ENCODE results near the gene DUSP6. TPM values are rescaled to one million over a fixed set of nuclear protein-coding genes. Genes with fewer than 3 reads are reported as not detected.

Gene DUSP6, protein sequence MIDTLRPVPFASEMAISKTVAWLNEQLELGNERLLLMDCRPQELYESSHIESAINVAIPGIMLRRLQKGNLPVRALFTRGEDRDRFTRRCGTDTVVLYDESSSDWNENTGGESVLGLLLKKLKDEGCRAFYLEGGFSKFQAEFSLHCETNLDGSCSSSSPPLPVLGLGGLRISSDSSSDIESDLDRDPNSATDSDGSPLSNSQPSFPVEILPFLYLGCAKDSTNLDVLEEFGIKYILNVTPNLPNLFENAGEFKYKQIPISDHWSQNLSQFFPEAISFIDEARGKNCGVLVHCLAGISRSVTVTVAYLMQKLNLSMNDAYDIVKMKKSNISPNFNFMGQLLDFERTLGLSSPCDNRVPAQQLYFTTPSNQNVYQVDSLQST
- 10 to 100 TPM; 23.4 to 24.8 TPM for total RNA-seq
- 3.8 TPM for polyA plus RNA-seq

- Mint-ChIP-seq H3K9me3 (no peaks in the 10 kb centered on the region), H3K27me3 (no peaks in the 10 kb centered on the region), H3K4me1 (peaks cover 41 to 68% (median 61%) of the 10 kb centered on the region in 3 donors), H3K4me3 (peak within 1 kb of the TSS; percentile 87 to 96 (median 94)), H3K27ac (peak within 1 kb of the TSS; percentile 77 to 96 (median 94)), H3K36me3 (peaks cover 0 to 2% (median 0%) of the 10 kb centered on the region in 3 donors)
- Histone ChIP-seq H3K9me3 (ENCODE audit: low read length) (no peaks in the 10 kb centered on the region), H3K27ac (ENCODE audit: low read depth, low read length) (peak within 1 kb of the TSS; percentile 79), H3K36me3 (ENCODE audit: insufficient read depth, low read length) (no peaks in the 10 kb centered on the region), H3K4me3 (ENCODE audit: low read length) (peak within 1 kb of the TSS; percentile 66), H3K27me3 (ENCODE audit: insufficient read depth, low read length, poor library complexity, severe bottlenecking) (no peaks in the 10 kb centered on the region), H3K4me1 (ENCODE audit: insufficient read depth, low read length) (peaks cover 30% of the 10 kb centered on the region)
- DNase-seq: peak; percentile 68 to 90 (median 76)
- POLR2A ChIA-PET: interaction anchor here (1.2 to 1.4 kb wide), 3 partner anchors 72 to 172 kb away, joined by 4 to 7 read pairs (median 5); partner anchors contain the start of gene GALNT4
- CTCF ChIA-PET: interaction anchor here (1.0 to 2.7 kb wide), 6 partner anchors 72 to 335 kb away, joined by 3 to 10 read pairs (median 5); no protein-coding TSS in a partner anchor
These were observed at the start of gene DUSP6 for GRCh38 chr12:89352492-89353187. Gene DUSP6 (minus strand): TSS chr12:89352501. CDS start chr12:89352039, 462 bp downstream.

GRCh38 chr12:89401433-89402058 is 49.2 kb upstream of the DUSP6 start:
- Mint-ChIP-seq H3K36me3 (peaks cover 0 to 6% (median 0%) of the 10 kb centered on the region in 3 donors), H3K9me3 (no peaks in the 10 kb centered on the region), H3K4me1 (peaks cover 20 to 26% (median 23%) of the 10 kb centered on the region in 3 donors), H3K4me3 (no peak overlapping the region), H3K27me3 (no peaks in the 10 kb centered on the region), H3K27ac (peak overlapping the region in 1 of 8 donors; percentile 19)
- no peaks in the 10 kb centered on the region for H3K27me3 ChIP-seq (ENCODE audit: insufficient read depth, low read length, poor library complexity, severe bottlenecking)
- no peaks in the 10 kb centered on the region for H3K9me3 ChIP-seq (ENCODE audit: low read length)
- CTCF ChIA-PET: no interaction called here
- H3K36me3 ChIP-seq (ENCODE audit: insufficient read depth, low read length): no peaks in the 10 kb centered on the region
- H3K4me3 ChIP-seq (ENCODE audit: low read length): no peak overlapping the region
- no peak overlapping the region for H3K27ac ChIP-seq (ENCODE audit: low read depth, low read length)
- peaks cover 8% of the 10 kb centered on the region for H3K4me1 ChIP-seq (ENCODE audit: insufficient read depth, low read length)
- no peak for DNase-seq
- POLR2A ChIA-PET: no interaction called here

GRCh38 chr12:89400415-89400814 is 48.1 kb upstream of the DUSP6 start:
- H3K27ac Mint-ChIP-seq: peak overlapping the region in 3 of 8 donors; percentile 51 to 66 (median 52)
- no peaks in the 10 kb centered on the region for H3K27me3 Mint-ChIP-seq
- Histone ChIP-seq H3K4me1 (ENCODE audit: insufficient read depth, low read length) (peaks cover 8% of the 10 kb centered on the region), H3K27ac (ENCODE audit: low read depth, low read length) (no peak overlapping the region), H3K36me3 (ENCODE audit: insufficient read depth, low read length) (no peaks in the 10 kb centered on the region), H3K9me3 (ENCODE audit: low read length) (no peaks in the 10 kb centered on the region), H3K27me3 (ENCODE audit: insufficient read depth, low read length, poor library complexity, severe bottlenecking) (no peaks in the 10 kb centered on the region), H3K4me3 (ENCODE audit: low read length) (no peak overlapping the region)
- no peaks in the 10 kb centered on the region for H3K9me3 Mint-ChIP-seq
- H3K36me3 Mint-ChIP-seq: peaks cover 0 to 8% (median 0%) of the 10 kb centered on the region in 3 donors
- POLR2A ChIA-PET: no interaction called here
- H3K4me3 Mint-ChIP-seq: no peak overlapping the region
- CTCF ChIA-PET: no interaction called here
- peaks cover 20 to 26% (median 23%) of the 10 kb centered on the region in 3 donors for H3K4me1 Mint-ChIP-seq
- DNase-seq: no peak

GRCh38 chr12:89395712-89396111 is 43.4 kb upstream of the DUSP6 start:
- Histone ChIP-seq H3K27me3 (ENCODE audit: insufficient read depth, low read length, poor library complexity, severe bottlenecking) (no peaks in the 10 kb centered on the region), H3K27ac (ENCODE audit: low read depth, low read length) (no peak overlapping the region), H3K4me3 (ENCODE audit: low read length) (no peak overlapping the region), H3K36me3 (ENCODE audit: insufficient read depth, low read length) (no peaks in the 10 kb centered on the region), H3K9me3 (ENCODE audit: low read length) (no peaks in the 10 kb centered on the region), H3K4me1 (ENCODE audit: insufficient read depth, low read length) (peaks cover 8% of the 10 kb centered on the region)
- CTCF ChIA-PET: no interaction called here
- peak overlapping the region in 2 of 8 donors; percentile 15 to 74 for H3K27ac Mint-ChIP-seq
- POLR2A ChIA-PET: no interaction called here
- DNase-seq: no peak
- H3K36me3 Mint-ChIP-seq: peaks cover 0 to 7% (median 0%) of the 10 kb centered on the region in 3 donors
- H3K4me1 Mint-ChIP-seq: peaks cover 18 to 28% (median 24%) of the 10 kb centered on the region in 3 donors
- H3K4me3 Mint-ChIP-seq: peak overlapping the region in 2 of 7 donors; percentile 0 to 36
- H3K9me3 Mint-ChIP-seq: no peaks in the 10 kb centered on the region
- no peaks in the 10 kb centered on the region for H3K27me3 Mint-ChIP-seq

DNA sequence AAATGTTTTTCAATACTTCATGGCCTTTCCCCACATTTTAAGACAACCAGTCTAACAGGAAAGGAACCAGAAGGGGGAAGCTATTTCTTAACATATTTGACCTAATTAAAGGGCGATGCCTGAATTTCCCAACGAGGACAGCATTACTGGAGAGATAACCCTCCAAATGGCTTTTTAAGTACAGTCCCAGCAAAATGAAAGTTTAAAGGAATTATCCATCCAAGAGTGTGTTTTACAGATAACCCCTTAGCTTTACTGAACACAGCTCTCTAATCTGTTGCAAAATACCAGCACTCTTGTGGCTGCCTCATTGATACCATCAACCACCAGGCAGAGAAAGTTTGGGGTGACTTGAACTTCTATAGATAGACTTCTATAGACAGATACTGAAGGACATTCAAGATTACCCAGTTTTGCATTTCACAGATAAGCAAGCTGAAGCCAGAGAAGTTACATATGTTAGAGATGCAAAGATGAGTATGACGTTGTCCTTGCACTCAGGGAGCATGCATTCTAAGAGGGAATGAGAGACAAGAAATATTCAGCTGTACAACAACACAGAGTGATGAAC is 41.3 kb upstream of the DUSP6 start:
- H3K9me3 ChIP-seq (ENCODE audit: low read length): no peaks in the 10 kb centered on the region
- H3K27ac ChIP-seq (ENCODE audit: low read depth, low read length): no peak overlapping the region
- no peak overlapping the region for H3K4me3 Mint-ChIP-seq
- H3K27ac Mint-ChIP-seq: peak overlapping the region in 1 of 8 donors; percentile 19
- no peak for DNase-seq
- ChIA-PET CTCF (no interaction called here), POLR2A (no interaction called here)
- no peaks in the 10 kb centered on the region for H3K9me3 Mint-ChIP-seq
- H3K27me3 ChIP-seq (ENCODE audit: insufficient read depth, low read length, poor library complexity, severe bottlenecking): no peaks in the 10 kb centered on the region
- peaks cover 19% of the 10 kb centered on the region for H3K4me1 ChIP-seq (ENCODE audit: insufficient read depth, low read length)
- H3K4me3 ChIP-seq (ENCODE audit: low read length): no peak overlapping the region
- H3K36me3 ChIP-seq (ENCODE audit: insufficient read depth, low read length): no peaks in the 10 kb centered on the region
- peaks cover 0 to 6% (median 0%) of the 10 kb centered on the region in 3 donors for H3K36me3 Mint-ChIP-seq
- no peaks in the 10 kb centered on the region for H3K27me3 Mint-ChIP-seq
- peaks cover 18 to 33% (median 27%) of the 10 kb centered on the region in 3 donors for H3K4me1 Mint-ChIP-seq

DNA sequence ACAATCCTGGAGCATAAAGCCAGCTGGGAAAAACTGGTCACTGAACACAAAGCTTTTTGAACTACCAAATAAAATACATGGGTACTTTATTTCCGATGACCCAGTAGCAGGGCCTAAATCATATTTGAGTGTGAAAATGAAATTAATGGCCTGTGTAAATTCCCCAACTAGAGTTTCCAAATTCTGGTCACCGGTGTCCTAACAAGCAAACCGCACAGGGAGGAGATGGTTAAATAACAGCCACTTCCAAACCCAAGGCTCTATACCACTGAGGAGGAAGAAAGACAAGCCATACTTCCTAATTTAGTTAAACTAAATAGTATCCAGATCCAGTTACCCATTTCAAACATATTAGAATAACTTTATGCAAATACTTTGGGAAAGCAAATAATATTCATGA is 40.1 kb upstream of the DUSP6 start:
- ChIA-PET POLR2A (no interaction called here), CTCF (no interaction called here)
- DNase-seq: no peak
- no peaks in the 10 kb centered on the region for H3K9me3 ChIP-seq (ENCODE audit: low read length)
- H3K36me3 ChIP-seq (ENCODE audit: insufficient read depth, low read length): no peaks in the 10 kb centered on the region
- H3K27me3 Mint-ChIP-seq: no peaks in the 10 kb centered on the region
- H3K4me3 ChIP-seq (ENCODE audit: low read length): no peak overlapping the region
- H3K4me1 ChIP-seq (ENCODE audit: insufficient read depth, low read length): peaks cover 14% of the 10 kb centered on the region
- H3K4me1 Mint-ChIP-seq: peaks cover 8 to 21% (median 17%) of the 10 kb centered on the region in 3 donors
- H3K27me3 ChIP-seq (ENCODE audit: insufficient read depth, low read length, poor library complexity, severe bottlenecking): no peaks in the 10 kb centered on the region
- H3K36me3 Mint-ChIP-seq: peaks cover 0 to 6% (median 0%) of the 10 kb centered on the region in 3 donors
- H3K4me3 Mint-ChIP-seq: no peak overlapping the region
- H3K9me3 Mint-ChIP-seq: no peaks in the 10 kb centered on the region
- H3K27ac ChIP-seq (ENCODE audit: low read depth, low read length): no peak overlapping the region
- H3K27ac Mint-ChIP-seq: no peak overlapping the region

GRCh38 chr12:89391726-89392336 is 39.5 kb upstream of the DUSP6 start:
- POLR2A ChIA-PET: no interaction called here
- Mint-ChIP-seq H3K9me3 (no peaks in the 10 kb centered on the region), H3K4me1 (peaks cover 4 to 16% (median 13%) of the 10 kb centered on the region in 3 donors), H3K27me3 (no peaks in the 10 kb centered on the region), H3K4me3 (no peak overlapping the region), H3K27ac (no peak overlapping the region), H3K36me3 (peaks cover 0 to 6% (median 0%) of the 10 kb centered on the region in 3 donors)
- no peak overlapping the region for H3K4me3 ChIP-seq (ENCODE audit: low read length)
- H3K27me3 ChIP-seq (ENCODE audit: insufficient read depth, low read length, poor library complexity, severe bottlenecking): no peaks in the 10 kb centered on the region
- no peak overlapping the region for H3K27ac ChIP-seq (ENCODE audit: low read depth, low read length)
- no peaks in the 10 kb centered on the region for H3K36me3 ChIP-seq (ENCODE audit: insufficient read depth, low read length)
- no peaks in the 10 kb centered on the region for H3K9me3 ChIP-seq (ENCODE audit: low read length)
- CTCF ChIA-PET: no interaction called here
- DNase-seq: no peak
- H3K4me1 ChIP-seq (ENCODE audit: insufficient read depth, low read length): peaks cover 11% of the 10 kb centered on the region

All from CD8-positive, alpha-beta memory T cell (primary cell).